GM12878 (cell line): ENCODE results near the gene PNPLA8.

ENCODE experiments used
- BHLHE40 ChIP-seq, 2 experiments: fragments of 450-650 bp in 1 of 2; IDR thresholded peaks; 2 replicates each; pipeline ENCODE4 v1.6.1; 2011 to 2017; ENCODE audit warnings: low read depth in 2 of 2, borderline replicate concordance in 1 of 2, improper control_type of control experiment in 1 of 2, low read length in 1 of 2, mild to moderate bottlenecking in 1 of 2
- CTCF ChIP-seq, 3 experiments: IDR thresholded peaks in 2 of 3; conservative IDR thresholded peaks in 1 of 3; 2 replicates each; pipeline ENCODE4 v1.5.1; 2011; ENCODE audit warnings: low read depth in 3 of 3, low read length in 3 of 3, mild to moderate bottlenecking in 3 of 3, control low read depth in 2 of 3, moderate library complexity in 2 of 3, inconsistent platforms in 1 of 3, mixed read lengths in 1 of 3; ENCODE audit not compliant: control insufficient read depth in 2 of 3, insufficient read depth in 1 of 3; ENCODE audit errors: extremely low read depth in 1 of 3
- FOXK2 ChIP-seq: fragments of 450-650 bp; IDR thresholded peaks from 2 replicates; pipeline ENCODE4 v1.6.1; 2017; ENCODE audit warnings: mild to moderate bottlenecking, moderate library complexity
- SRF ChIP-seq, 2 experiments: IDR thresholded peaks; 2 replicates each; pipeline ENCODE4 v1.6.1; 2011; ENCODE audit warnings: low read depth in 2 of 2, low read length in 2 of 2, mild to moderate bottlenecking in 1 of 2, moderate library complexity in 1 of 2
- TAF1 ChIP-seq: IDR thresholded peaks from 2 replicates; pipeline ENCODE4 v1.6.1; 2011; ENCODE audit warnings: mild to moderate bottlenecking, low read depth, low read length, borderline replicate concordance

DNA sequence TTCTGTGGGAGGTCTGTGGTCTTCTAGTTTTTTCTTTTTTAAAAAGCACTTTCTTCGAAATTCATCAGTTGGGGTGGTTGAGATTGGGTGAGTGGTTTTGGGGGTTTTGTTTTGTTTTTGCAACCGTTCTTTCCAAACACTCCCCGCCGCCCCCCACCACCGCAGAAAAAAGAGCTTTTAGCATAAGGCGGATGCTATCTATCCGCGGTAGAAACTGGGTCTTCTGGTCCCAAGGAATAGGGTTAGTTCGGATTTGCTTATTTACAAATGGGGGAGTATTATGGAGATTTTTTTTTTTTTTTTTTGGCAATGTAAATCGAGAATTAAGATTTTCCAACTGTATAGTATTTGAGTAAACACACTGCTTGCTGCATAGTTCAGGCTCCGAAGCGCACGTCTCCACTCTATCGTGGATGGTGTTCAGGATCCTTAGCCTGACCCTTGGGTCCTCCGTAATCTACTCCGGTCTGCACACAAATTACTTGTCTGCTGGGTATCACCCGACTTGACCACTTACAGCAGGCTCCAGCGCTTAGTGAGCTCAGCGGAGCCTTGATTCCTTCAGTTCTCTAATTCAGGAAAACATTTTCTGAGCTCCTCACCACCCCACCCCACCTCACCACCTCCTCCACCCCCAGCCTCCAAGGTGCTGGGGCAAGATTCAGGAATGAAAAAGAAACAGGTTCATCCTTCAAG lies 68.9 kb downstream of the PNPLA8 start:
- TF ChIP-seq BHLHE40 (IDR thresholded peaks at IDR 0.05; ENCODE audit: borderline replicate concordance in 1 of 2, low read depth in 2 of 2, low read length in 1 of 2) (no peak), SRF (IDR thresholded peaks at IDR 0.05; ENCODE audit: low read depth in 2 of 2, low read length in 2 of 2) (no peak), CTCF (IDR thresholded peaks at IDR 0.05 in 2 of 3, conservative IDR thresholded peaks at IDR 0.05 in 1 of 3; ENCODE audit: control insufficient read depth in 2 of 3, extremely low read depth in 1 of 3, insufficient read depth in 1 of 3, low read depth in 3 of 3, low read length in 3 of 3) (no peak), FOXK2 (no peak), TAF1 (no peak)
